ENCODE results near the gene SYT2.

- TF ChIP-seq, protein P1, sequence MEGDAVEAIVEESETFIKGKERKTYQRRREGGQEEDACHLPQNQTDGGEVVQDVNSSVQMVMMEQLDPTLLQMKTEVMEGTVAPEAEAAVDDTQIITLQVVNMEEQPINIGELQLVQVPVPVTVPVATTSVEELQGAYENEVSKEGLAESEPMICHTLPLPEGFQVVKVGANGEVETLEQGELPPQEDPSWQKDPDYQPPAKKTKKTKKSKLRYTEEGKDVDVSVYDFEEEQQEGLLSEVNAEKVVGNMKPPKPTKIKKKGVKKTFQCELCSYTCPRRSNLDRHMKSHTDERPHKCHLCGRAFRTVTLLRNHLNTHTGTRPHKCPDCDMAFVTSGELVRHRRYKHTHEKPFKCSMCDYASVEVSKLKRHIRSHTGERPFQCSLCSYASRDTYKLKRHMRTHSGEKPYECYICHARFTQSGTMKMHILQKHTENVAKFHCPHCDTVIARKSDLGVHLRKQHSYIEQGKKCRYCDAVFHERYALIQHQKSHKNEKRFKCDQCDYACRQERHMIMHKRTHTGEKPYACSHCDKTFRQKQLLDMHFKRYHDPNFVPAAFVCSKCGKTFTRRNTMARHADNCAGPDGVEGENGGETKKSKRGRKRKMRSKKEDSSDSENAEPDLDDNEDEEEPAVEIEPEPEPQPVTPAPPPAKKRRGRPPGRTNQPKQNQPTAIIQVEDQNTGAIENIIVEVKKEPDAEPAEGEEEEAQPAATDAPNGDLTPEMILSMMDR (IDR thresholded peaks at IDR 0.05), result no peak
- TF ChIP-seq EZH2phosphoT487 (IDR thresholded peaks at IDR 0.05), result no peak
- no peak for TF ChIP-seq EZH2 (IDR thresholded peaks at IDR 0.05)
Observed at GRCh38 chr1:202588503-202589189, 121.6 kb downstream of the SYT2 start.
